ENCODE measurements around the gene LRRC43.
A peak's percentile ranks its signal among the peaks of the same experiment; 100 is the strongest.

Gene LRRC43

GRCh38 chr12:122182887-122183587 is at the start of gene LRRC43:
TSS of gene LRRC43 (plus strand) at chr12:122183123. CDS start at chr12:122183145, 22 bp downstream.
- peak within 1 kb of the TSS; percentile 42 for H3K4me3 ChIP-seq (replicated peaks; ENCODE audit: low read depth, low read length)
- DNase-seq (ENCODE audit: extremely low read depth, low read depth): no peak
- no peak for TF ChIP-seq CTCF (IDR thresholded peaks at IDR 0.05; ENCODE audit: low read depth, low read length, missing control alignments)

- H3K4me3 ChIP-seq (replicated peaks; ENCODE audit: low read depth, low read length): no peak overlapping the region
- TF ChIP-seq CTCF (IDR thresholded peaks at IDR 0.05; ENCODE audit: low read depth, low read length, missing control alignments): no peak
- DNase-seq (ENCODE audit: extremely low read depth, low read depth): no peak
These were observed 49.6 kb upstream of the LRRC43 start for GRCh38 chr12:122133192-122133950.

GRCh38 chr12:122135437-122136031 is 47.4 kb upstream of the LRRC43 start:
- DNase-seq (ENCODE audit: extremely low read depth, low read depth): no peak
- TF ChIP-seq CTCF (IDR thresholded peaks at IDR 0.05; ENCODE audit: low read depth, low read length, missing control alignments): no peak
- no peak overlapping the region for H3K4me3 ChIP-seq (replicated peaks; ENCODE audit: low read depth, low read length)

- peak; percentile 32 for TF ChIP-seq CTCF (IDR thresholded peaks at IDR 0.05; ENCODE audit: low read depth, low read length, missing control alignments)
- H3K4me3 ChIP-seq (replicated peaks; ENCODE audit: low read depth, low read length): no peak overlapping the region
- no peak for DNase-seq (ENCODE audit: extremely low read depth, low read depth)
These were observed 45.7 kb upstream of the LRRC43 start for GRCh38 chr12:122137229-122137628.

GRCh38 chr12:122137681-122138080 is 45.2 kb upstream of the LRRC43 start:
- no peak for DNase-seq (ENCODE audit: extremely low read depth, low read depth)
- no peak for TF ChIP-seq CTCF (IDR thresholded peaks at IDR 0.05; ENCODE audit: low read depth, low read length, missing control alignments)

GRCh38 chr12:122138181-122138580 is 44.7 kb upstream of the LRRC43 start:
- no peak overlapping the region for H3K4me3 ChIP-seq (replicated peaks; ENCODE audit: low read depth, low read length)
- DNase-seq (ENCODE audit: extremely low read depth, low read depth): no peak
- no peak for TF ChIP-seq CTCF (IDR thresholded peaks at IDR 0.05; ENCODE audit: low read depth, low read length, missing control alignments)

More at GRCh38 chr12:122137681-122138080, 45.2 kb upstream of the LRRC43 start:
- H3K4me3 ChIP-seq (replicated peaks; ENCODE audit: low read depth, low read length): no peak overlapping the region

Measured in HFF-Myc (cell line).